Type B pancreatic cell (in vitro differentiated cells): Measurements from ENCODE around the gene MRPS6. TPM values are rescaled to one million over a fixed set of nuclear protein-coding genes. Genes with fewer than 3 reads are reported as not detected.

Source experiments
- DNase-seq: peaks from one replicate; pipeline ENCODE4 v3.0.0; 2021; ENCODE audit warnings: mixed read lengths; ENCODE audit not compliant: unreplicated experiment; ENCODE audit errors: extremely low spot score
- H3K27ac Mint-ChIP-seq: 2 replicates; pipeline ENCODE4 v1.8.0; 2021; ENCODE audit warnings: mild to moderate bottlenecking, mixed read lengths
- H3K27me3 Mint-ChIP-seq: 2 replicates; pipeline ENCODE4 v1.8.0; 2021; ENCODE audit warnings: mixed read lengths
- H3K36me3 Mint-ChIP-seq: 2 replicates; pipeline ENCODE4 v1.8.0; 2021; ENCODE audit warnings: mixed read lengths
- H3K4me1 Mint-ChIP-seq: one replicate; pipeline ENCODE4 v1.8.0; 2021; ENCODE audit warnings: mixed read lengths; ENCODE audit not compliant: unreplicated experiment
- H3K4me3 Mint-ChIP-seq: 2 replicates; pipeline ENCODE4 v1.8.0; 2021; ENCODE audit warnings: mild to moderate bottlenecking, mixed read lengths
- H3K9me3 Mint-ChIP-seq: 2 replicates; pipeline ENCODE4 v1.8.0; 2021; ENCODE audit warnings: mixed read lengths
- total RNA-seq: library from RNA; stranded (reverse); gene quantifications from 2 replicates; pipeline ENCODE4 v1.2.1, GENCODE V29; 2021; ENCODE audit warnings: low replicate concordance
- TF ChIP-seq, protein P1 (sequence below): fragments of 200-600 bp; sonication (generic); conservative IDR thresholded peaks from 2 replicates; pipeline ENCODE4 v1.5.0; 2021; ENCODE audit warnings: antibody characterized with exemption, mild to moderate bottlenecking

MRPS6 gene
- total RNA-seq, 1 donor from 2014 or later: 74.8 TPM

DNA sequence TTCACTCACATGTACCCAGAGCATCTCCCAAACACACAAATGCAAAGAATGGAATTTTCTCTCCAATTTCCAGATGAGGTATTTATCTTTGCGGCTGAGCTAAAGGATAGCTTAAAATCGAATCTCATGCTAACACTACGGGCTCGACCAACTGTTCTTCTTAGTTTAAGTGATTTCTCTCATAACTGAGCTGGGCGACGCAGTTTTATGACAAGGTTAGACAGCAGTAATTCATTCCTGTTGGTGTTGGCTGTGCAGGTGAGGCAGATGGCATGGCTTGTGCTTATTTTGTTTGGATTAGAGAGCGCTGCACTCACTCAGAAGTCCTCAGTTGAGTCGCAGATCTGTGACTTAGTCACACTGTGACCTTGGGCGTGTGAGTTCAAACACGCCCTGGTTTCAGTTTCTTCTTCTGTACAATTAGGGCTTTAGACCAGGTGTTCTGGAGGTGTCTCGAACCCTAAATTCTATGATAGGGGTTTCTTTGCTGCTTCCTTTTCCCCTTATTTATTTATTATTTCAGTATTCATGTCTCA, 41.5 kb upstream of the MRPS6 start:
- Mint-ChIP-seq H3K27ac (no peak overlapping the region), H3K27me3 (no peaks in the 10 kb centered on the region), H3K36me3 (no peaks in the 10 kb centered on the region), H3K9me3 (peaks cover 9% of the 10 kb centered on the region), H3K4me3 (no peak overlapping the region), H3K4me1 (peaks cover 8% of the 10 kb centered on the region)
- TF ChIP-seq, protein P1, sequence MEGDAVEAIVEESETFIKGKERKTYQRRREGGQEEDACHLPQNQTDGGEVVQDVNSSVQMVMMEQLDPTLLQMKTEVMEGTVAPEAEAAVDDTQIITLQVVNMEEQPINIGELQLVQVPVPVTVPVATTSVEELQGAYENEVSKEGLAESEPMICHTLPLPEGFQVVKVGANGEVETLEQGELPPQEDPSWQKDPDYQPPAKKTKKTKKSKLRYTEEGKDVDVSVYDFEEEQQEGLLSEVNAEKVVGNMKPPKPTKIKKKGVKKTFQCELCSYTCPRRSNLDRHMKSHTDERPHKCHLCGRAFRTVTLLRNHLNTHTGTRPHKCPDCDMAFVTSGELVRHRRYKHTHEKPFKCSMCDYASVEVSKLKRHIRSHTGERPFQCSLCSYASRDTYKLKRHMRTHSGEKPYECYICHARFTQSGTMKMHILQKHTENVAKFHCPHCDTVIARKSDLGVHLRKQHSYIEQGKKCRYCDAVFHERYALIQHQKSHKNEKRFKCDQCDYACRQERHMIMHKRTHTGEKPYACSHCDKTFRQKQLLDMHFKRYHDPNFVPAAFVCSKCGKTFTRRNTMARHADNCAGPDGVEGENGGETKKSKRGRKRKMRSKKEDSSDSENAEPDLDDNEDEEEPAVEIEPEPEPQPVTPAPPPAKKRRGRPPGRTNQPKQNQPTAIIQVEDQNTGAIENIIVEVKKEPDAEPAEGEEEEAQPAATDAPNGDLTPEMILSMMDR: no peak
- no peak for DNase-seq

DNA sequence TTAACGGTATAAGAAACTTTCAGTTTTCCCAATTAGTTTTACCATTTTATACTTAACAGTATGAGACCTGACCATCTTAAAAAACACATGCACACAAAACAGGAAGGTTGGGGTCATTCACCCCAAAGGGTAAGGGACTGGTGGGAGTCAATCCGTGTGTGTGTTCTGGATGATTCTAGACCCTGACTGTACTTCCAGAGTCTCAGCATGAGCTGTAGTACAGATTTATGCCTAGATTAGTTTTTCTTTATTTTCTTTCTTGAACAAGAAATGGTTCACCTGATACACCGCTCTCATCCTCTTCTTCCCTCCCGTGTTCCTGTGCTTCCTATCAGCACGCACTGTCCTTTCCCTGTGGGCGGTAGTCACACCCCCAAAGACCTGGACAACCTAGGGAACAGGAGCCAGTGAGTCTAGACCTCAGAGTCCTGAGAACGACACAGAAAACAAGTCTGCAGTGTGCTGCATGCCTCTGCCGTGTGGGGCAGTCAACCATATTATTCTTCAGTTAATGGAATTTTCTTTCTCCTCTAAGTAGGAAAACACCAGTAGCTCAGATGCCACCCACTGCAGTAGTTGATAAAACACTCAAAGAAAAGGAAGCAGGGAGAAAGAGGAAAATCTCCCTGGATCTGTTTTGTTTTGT, 38.9 kb upstream of the MRPS6 start:
- Mint-ChIP-seq H3K9me3 (peaks cover 9% of the 10 kb centered on the region), H3K27me3 (no peaks in the 10 kb centered on the region), H3K36me3 (no peaks in the 10 kb centered on the region), H3K4me3 (no peak overlapping the region), H3K27ac (no peak overlapping the region), H3K4me1 (peaks cover 11% of the 10 kb centered on the region)
- DNase-seq: no peak
- TF ChIP-seq, protein P1: peak; percentile 24

DNA sequence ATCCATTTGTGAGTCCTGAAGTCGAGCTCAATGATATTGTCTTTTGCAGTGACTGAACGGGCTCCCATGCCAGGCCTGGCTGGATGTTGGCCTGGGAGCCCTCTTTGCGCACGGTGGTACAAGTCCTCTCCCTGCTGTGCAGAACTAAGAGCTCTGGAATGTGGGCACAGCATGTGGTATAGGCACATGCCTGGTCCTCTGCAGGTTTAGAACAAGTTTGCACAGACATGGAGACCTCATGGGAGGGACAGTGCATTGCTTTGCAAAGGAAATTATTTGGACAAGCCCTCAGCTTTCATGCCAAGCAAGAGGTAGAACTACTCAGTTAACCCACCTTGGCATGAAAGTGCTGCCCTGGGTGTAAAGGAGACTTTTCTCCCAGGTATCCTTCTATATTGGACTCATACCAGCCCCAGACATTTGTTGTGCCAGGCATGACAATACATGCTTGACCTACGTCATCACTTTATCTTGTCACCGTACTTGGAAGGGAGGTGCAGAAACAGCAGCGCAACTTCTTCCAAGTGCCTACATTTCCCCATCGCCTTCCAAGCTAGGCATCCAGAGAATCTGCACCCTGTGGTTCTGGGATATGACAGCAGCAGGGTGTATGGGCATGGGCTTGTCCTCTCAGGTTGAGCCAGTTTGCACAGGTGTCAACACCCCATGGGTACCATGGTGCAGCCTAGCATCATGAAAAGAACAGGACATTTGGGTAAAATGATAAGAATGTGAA, 37.6 kb upstream of the MRPS6 start:
- H3K4me3 Mint-ChIP-seq: no peak overlapping the region
- TF ChIP-seq, protein P1: no peak
- H3K4me1 Mint-ChIP-seq: peaks cover 6% of the 10 kb centered on the region
- no peak overlapping the region for H3K27ac Mint-ChIP-seq
- no peaks in the 10 kb centered on the region for H3K27me3 Mint-ChIP-seq
- H3K9me3 Mint-ChIP-seq: peaks cover 5% of the 10 kb centered on the region
- H3K36me3 Mint-ChIP-seq: no peaks in the 10 kb centered on the region
- DNase-seq: no peak

DNA sequence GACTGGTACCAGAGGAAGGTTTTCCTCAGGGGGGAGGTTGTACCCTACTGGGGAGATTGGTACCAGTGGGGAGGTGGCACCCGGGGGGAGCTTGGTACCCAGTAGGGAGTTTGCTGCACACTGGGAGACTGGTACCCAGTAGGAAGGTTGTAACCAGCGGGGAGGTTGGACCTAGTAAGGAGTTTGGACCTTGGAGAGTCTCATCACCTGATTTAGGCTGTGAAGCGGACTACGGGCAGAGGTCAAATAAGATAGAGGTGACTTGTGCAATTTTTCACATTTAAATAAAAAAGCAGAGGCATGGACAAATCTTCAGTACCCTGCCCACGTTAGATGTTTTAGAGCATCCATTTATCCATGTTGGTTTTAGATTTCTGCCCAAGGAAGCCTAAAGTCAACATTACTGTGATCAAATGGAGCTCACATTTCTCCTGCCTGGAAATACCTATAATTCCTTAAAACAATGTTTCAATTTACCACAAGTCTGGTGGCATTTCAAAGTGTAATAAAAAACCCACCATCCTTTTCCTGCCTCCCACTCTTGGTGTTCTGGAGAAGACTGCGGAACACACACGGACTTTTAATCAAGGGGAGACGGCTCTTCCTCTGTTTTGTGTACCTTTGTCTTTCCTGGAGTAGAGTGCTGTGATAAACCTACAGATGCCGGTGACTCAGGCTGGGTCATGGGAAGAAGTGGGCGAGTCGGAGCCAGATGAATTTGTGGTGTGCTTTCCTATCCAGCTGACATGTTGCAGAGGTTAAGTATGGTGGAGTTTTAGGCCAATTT, 36.2 kb upstream of the MRPS6 start:
- Mint-ChIP-seq H3K36me3 (no peaks in the 10 kb centered on the region), H3K4me3 (no peak overlapping the region), H3K9me3 (peaks cover 5% of the 10 kb centered on the region), H3K27me3 (no peaks in the 10 kb centered on the region), H3K4me1 (peaks cover 6% of the 10 kb centered on the region), H3K27ac (no peak overlapping the region)
- TF ChIP-seq, protein P1: no peak
- no peak for DNase-seq

DNA sequence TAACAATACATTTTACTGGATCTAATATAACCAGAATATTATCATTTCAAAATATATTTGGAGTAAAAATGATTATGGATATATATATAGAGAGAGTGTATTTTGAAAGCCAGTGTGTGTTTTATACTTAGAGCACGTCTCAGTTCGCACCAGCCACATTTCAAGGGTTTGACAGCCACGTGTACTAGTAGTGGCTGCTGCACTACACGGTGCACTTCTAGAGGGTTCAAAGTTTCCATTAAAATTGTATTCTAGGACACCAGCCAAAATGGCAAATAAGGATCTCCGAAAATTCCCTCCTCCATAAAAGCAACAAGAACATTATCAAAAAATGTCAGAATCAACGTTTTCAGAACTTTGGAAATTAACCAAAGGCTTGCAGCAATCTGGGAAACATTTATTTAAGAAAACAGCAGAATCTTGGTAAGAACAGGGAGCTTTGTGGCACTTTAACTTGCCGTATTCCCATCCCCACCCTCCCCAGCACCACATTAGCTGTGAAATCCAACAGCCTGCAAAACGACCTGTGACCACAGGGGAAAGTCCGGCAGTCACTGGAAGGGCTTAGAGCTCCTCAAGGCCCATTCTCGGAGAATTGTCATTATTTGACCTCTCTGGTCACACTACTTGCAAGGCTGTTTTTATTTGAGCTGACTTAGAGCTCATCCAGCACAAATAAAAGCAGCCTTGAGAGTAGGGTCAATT, 33.5 kb upstream of the MRPS6 start:
- TF ChIP-seq, protein P1: peak; percentile 45
- no peak overlapping the region for H3K27ac Mint-ChIP-seq
- peaks cover 5% of the 10 kb centered on the region for H3K9me3 Mint-ChIP-seq
- no peak overlapping the region for H3K4me3 Mint-ChIP-seq
- peaks cover 6% of the 10 kb centered on the region for H3K4me1 Mint-ChIP-seq
- H3K27me3 Mint-ChIP-seq: no peaks in the 10 kb centered on the region
- DNase-seq: no peak
- H3K36me3 Mint-ChIP-seq: no peaks in the 10 kb centered on the region
